ENCODE measurements around the gene RHO.
A peak's percentile ranks its signal among the peaks of the same experiment; 100 is the strongest.

Gene RHO

DNA sequence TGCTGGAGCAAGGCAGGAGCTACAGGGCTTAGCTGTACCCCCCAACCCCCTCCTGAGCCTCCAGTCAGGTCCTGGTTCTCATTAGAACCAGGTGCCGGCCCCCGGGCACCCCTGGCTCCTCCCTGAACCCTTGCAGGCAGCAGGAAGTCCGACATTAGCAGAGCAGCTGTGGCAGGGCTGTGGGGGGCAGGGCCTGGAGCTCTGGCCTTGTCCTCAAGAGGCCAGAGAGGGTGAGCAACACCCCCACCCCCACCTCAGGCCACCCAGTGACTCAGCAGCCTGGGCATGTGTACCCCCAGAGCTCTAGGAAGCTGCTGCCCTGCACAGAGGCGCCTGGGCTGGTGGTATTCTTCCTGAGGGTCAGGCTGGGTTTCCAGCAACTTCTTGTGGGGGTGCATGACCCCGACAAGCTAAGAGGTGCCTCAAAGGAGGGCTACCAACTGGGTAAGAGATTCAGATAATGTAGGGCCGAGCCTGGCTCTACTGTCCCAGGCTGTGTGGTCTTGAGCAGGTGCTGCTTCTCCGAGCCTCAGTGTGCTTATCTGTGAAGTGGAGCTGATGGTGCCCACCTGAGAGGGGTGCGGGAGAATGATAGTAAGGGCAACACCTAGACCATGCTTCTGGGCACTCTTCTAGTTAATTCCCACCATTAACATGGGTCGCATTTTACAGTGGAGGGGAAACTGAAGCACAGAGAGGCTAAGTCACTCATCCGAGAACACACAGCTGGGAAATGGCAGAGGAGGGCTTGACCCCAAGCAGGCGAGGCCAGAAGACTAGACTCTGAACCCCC is 30.5 kb downstream of the RHO start:
- no peak for DNase-seq

DNA sequence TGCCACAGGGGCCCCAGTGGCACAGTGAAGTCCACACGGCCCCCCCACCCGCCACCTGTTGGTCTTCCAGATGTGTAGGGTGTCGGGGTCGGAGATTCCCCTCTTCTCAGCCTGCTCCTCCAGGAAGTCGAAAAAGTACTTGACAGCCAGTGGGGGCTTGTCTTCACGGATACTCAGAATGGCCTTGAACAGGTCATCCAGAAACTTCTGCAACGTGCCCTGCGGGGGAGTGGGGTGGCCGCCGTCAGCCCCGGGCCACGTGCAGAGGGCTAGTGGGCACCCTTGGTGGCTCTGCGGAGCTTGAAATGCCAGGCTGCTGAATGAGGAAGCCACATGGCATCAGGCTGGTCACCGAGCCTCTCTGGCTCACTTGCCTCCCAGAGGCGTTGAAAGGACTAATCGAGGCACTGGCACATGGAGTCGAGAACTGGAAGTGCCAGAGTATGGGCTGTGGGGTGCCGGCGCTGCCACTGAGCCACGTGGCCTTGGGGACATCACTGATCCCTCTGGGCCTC is 31.2 kb downstream of the RHO start:
- DNase-seq, result no peak

DNA sequence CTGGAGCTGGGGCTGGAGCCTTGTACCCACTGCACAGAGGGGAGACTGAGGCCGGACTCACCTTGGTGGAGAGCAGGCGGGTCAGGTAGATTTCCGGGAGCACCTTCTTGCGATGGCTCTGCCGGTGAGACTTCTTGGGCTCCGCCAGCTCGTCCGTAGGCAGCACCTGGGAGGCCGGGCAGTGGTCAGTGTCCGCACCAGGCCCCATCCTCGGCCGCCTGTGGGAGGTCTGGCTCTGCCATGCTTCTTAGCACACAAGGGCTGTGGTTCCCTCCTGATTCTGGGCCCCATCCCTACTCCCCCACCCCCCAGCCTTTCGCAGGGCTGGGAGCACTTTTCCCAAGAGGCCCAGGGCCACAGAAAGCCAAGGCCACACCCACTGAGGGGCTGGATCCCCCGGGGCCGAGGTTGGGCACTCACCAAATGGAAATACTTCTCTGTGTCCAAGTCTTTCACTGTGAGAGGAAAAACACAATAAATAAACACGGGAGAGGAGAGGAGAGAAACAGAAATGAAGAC is 31.9 kb downstream of the RHO start:
- no peak for DNase-seq

DNA sequence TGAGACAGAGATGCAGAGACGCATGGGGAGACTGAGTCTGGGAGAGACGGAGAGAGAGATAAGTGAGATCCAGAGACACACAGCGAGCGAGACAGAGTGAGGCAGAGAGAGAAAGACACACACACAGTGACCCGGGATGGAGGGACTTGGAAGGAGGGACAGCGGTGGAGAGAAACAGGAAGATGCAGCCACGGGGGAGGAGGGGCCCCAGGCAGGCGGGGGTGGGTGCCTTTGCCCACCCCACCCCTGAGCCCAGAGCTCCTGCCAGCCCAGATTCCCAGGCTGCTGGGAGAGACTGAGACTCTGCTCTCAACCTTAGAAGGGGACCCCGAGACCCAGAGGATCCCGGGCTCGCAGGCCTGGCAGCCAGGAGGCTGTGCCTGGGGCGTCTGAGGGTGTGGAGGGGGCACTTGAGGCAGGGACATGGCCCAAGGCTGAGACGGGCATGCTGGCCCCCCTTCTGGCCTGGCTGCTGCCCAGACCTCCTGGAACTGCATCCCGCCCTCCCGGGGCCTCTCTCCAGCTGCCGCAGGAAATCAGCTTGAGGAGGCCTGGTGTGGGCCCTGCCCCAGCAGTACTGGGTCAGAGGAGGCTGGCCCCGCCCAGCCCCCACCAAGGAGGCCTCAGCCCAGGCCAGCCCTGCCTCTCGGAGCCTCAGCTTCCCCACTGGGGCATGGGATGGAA is 32.6 kb downstream of the RHO start:
- DNase-seq, result peak in 27 of 56 donors; percentile 13 to 60 (median 28)

DNA sequence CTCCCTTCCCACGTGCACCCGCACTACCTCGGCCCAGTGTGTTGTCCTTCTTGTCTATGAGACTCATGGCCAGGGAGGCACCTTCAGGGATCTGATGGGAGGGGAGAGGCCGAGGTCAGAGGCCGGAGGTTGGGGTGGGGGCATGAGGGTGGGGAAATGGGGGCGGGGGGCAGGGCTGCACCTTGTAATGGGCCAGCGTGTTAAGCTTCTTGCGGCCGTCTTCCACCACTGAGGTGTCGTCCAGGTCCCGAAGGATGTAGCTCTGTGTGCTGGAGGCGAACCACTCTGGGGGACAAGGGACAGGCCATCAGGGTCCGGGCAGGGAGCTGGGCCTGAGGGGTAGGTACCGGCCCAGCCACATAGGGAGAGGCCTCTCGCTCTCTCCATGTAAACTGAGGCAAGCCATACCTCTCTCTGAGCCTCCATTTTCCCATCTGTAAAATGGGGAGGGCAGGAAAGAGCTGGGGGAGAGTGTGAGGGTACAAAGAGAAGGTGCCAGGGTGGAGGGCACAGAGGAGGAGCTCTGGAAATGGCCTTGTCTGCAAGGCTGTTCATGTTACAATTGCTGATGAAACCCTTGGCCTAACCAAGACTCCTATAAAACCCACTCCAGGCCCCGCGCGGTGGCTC is 33.3 kb downstream of the RHO start:
- DNase-seq, result no peak

DNA sequence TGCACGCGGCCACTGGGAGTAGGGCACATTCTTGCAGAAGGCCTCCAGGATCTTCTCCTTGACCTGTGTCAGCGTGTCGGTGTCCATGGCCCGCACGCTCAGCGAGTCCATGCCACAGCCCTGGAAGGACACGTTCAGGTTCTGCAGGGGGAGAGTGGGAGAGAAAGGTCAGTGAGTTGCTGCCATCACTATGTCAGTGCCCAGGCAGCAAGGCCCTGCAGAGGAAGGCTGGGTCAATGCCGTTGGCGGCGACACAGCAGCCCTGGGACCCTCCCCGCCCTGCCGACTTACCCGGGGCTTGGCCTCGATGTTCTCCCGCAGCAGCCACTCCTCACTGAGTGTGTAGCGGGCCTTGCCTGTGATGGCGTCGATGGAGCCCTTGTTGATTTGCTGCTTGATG is 34.4 kb downstream of the RHO start:
- no peak for DNase-seq

DNA sequence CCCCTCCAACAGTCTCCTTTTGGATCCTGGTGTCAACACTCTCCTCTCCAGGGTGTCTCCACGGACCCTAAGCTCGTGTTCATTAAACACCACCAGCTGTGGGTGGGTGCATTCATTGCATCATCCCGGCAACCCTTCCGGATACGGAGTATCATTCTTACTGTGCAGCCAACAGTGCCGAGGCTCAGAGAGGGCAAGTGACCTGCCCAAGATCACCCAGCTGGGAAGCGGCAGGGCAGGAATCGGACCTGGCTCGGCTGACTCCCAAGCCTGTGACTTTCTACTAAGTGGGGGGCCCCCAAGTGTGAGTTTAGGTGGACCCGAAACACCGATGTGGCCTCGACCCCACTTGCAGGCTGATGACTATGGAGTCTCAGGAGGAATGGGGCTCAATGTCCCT is 34.9 kb downstream of the RHO start:
- no peak for DNase-seq

DNA sequence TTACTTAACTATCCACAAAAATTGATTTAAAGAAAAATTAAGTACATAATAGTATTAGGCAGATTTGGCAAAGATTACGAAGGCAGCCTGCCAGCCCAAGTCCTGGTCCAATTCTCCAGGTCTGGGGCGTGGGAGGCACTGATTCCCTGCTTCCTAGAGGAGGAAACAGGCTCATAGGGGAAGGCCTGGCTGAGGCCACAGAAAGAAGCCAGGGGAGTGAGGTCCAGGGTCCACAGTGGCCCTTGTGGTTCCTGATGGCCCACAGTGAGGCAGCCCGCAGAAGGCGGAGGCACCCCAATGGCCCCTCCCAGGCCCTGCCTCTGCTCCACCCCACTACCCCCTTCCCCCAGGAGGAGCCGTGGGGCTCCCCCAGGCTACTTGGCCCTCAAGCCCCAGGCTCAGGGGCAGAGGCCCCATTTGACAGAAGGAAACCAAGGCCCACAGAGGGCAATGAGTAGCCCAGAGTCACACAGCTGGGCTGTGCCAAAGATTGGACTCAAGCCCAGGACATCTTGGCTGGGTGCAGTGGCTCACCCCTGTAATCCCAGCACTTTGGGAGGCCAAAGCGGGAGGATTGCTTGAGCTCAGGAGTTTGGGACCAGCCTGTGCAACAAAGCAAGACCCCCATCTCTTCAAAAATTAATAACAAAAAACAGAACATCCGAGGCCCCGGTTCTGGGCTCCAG is 35.6 kb downstream of the RHO start:
- no peak for DNase-seq

DNA sequence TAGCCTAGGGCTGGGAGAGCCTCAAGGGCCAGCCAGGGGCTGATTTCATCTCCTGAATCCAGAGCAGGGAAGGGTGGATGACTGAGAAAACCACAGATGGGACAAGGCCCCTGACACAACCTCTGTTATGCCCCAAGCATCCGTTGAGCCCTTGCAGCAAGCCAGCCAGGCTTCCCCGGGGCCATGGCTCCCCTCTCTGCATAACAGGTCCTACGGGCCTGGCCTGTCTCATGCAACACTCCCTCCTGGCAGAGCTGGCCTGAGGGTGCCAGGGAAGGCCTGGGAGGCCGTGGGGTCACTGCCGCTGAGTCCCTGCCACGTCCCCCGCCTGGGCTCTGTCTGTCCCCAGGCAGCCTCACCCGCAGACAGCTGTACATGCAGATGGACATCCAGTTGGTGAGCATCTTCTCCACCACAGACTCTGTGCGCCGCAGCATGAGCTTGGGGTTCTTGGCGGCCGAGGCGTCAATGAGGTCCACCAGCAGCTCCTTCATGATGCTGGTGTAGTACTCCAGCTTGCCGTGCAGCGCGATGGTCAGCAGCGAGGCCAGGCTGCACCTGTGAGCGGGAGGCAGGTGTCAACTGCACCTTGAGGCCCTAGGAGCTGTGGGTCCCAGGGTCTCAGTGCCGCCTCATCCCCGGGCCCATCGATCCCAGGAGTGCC is 36.7 kb downstream of the RHO start:
- DNase-seq, result no peak

DNA sequence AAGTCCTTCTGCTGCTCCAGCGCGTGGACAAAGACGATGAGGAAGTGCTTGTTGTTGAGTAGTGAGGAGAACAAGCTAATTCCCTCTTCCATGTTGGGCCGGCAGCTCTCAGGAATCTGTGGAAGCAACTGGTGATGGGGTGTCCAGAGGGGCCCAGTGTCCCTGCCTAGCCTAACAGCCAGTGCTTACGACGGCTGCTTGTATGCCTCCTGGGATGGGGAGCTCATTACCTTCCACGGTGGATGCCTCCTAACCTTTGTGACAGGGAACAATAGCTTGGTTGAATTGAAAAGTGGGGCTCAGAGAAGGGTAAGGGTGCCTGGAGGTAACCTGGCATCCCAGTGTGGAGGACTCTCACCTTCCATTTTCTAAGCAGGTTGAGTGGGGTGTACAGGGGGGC is 37.5 kb downstream of the RHO start:
- no peak for DNase-seq

DNA sequence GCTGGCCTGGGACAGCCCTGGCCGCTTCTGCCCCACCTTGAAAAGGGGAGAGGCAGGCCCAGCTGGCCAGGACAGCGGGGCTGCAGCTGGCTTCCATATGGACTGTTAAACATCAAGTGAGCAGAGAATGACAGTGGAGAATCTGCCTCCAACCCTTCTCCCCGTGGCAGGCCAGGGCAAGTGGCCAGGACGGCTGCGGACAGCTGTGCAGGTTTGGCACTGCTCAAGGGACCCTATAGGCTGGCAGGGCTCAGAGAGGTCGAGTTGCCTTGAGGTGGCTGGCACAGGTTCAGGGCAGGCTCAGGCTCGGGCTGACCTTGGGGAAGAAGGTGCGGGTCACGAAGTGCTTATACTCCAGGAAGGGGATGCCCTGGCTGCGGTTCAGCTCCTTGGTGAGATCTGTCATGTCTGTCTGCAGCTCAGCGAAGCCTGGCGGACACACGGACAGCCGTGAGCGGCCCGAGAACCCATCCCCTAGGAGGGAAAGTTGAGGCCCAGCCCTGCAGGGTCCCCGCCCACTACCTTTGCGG is 38.8 kb downstream of the RHO start:
- DNase-seq, result no peak

DNA sequence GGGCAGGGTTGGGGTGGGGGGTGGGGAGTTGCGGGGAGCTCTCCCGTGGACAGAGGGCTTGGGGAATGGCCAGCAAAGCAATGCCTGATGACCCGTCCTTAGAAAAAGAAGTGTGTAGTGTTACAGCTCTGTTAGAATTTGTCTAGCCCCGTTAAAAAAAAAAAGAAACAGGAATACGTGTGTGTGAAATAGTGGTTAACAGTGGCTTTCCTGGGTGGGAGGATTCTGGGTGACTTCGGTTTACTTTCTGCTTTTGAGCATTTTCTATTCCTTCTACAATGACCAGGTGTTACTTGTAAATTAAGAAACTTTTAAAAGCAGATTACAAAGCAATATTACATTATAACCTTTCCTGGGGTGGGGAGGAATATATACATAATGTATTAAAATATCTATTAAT is 39.5 kb downstream of the RHO start:
- no peak for DNase-seq

DNA sequence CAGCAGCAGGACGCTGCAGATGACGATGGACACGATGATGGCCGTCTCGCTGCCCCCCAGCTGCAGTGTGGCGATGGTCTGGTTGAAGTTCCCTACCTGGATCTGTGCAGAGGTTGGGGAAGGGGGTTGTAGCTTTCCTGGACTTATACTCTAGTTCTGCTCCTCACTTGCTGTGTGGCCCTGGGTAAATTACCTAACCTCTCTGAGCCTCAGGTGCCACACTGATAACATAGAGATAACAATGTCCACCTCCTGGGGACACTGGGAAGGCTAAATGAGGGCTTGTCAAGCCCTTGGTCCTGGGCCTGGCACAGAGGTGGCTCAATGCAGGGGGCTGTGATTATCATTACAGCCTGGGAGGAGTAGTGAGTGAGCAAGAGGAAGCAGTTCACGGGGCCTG is 41.4 kb downstream of the RHO start:
- no peak for DNase-seq

DNA sequence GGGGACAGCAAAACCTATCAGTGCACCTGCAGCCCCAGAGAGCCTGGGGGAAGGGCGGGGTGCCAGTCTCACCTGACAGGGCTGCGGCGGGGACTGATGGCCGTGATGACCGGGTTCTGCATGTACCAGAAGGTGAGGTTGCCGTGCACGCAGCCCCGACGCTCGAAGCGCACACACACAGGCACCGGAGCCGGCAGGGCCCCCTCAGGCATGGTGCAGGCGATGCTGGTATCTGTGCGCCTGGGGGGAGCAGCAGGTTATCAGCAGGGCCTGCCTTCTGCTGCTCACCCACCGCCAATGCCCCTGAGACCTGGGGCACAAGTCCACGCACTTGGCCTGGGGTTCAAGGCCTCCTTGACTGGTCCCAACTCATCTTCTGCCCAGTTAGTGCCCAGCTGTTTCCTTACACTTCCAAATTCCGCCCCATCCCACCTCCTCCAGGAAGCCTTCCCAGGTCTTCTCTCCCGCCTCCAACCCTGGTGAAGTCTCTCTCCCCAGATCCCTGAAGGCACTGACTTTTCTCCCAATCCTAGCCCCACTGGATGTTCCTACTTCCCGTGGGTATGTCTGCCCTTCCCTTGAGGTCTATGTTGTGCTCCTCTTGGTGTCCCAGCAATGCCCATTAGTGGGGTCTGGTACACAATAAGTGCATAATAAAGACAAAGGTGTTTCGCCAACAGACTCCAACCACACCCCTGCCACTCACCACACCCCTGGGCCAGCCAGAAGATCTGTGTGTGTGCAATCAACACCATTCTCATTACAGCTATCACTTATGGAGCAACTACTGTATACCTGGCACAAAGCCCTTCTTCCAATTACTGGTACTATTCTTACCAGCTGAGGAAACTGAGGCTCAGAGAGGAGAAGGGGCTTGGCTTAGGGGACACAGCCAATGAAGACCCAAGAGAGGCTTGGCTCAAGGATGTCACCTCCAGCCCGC is 43.4 kb downstream of the RHO start:
- no peak for DNase-seq

DNA sequence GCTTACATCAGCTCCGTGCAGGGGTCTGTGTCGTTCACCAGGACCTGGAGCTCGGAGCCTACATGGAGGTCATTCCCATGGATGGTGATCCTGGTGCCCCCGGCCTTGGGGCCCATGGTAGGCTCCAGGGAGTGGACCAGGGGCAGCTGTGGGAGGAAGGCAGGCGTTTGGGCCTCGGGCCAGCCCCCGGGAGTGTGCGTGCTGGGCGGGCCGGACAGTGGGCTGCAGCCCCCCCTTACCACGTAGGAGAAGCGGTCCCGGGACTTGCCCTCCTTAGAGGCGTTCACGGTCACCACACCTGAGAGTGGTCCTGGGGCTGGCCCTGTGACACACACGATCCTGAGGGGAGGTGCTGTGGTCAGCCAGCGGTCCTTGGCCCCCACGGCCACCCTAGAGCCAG is 44.2 kb downstream of the RHO start:
- no peak for DNase-seq

DNA sequence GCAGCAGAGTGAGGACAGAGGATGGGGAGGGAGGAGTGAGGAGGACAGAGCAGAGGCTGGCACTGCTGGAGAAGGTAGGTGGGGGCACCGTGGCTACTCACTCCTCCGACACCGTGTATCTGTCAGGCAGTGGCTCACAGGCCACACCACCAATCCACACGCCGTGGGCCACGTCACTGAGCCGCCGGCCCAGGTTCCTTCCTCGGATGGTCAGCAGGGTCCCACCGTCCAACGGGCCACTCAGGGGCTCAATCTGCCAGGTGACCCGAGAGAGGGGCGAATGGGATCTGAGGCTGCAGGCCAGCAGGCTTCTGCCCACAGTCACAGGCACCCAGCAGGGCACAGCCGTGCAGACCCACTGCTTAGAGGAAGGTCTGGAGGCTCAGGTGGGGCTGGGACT is 45.1 kb downstream of the RHO start:
- DNase-seq, result no peak

DNA sequence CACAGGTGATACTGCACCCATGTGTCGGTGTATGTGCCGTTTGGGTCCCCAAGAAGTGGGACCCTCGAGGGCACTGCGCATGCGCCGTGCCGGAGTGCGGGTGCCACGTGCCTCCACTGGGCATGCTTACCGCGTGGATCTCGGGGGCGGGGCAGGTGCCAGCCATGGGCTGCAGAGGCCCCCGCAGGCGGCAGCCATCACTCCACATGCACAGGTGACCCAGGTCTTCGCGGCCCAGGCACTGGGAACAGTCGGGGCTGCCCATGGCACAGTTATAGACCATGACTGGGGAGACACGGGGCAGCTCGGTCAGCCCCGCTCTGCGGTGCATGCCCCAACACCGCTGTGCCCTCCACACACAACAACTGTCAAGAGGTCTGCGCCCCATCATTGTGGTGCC is 45.8 kb downstream of the RHO start:
- DNase-seq, result no peak

DNA sequence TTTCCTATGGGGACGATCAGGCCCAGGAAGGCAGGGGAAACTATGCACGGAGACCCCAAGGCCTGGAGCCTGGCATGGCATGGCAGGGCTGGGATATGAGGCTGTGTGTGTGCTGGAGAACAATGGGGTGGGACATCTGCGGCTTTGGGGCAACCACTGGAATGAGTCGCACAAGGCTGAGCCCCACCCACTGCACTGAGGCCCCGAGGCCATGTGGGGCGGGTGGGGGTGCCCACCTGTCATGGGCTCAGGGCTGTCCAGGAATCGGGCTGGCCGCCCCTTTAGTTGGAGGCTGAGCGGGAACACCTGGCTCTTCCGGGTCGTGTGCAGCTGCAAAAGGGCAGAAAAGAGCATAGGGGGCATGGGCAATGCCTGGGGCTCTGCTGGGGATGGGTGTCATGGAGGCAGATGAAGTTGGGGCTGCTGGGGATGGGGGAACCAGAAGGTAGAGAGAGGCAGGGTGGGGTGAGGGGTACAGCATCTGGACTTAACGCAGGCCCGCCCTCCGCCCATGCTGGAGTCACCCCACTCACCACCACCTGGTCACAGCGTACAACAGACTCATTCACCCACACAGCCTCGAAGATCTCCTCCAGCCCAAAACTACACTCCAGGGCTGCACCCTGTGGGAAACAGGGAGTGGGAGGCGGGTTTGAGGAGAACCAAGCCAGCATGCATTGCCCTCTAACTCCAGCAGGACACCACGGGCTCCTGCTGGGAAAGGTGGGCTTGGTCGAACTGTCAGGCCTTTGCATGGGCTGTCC is 47.0 kb downstream of the RHO start:
- DNase-seq, result no peak

DNA sequence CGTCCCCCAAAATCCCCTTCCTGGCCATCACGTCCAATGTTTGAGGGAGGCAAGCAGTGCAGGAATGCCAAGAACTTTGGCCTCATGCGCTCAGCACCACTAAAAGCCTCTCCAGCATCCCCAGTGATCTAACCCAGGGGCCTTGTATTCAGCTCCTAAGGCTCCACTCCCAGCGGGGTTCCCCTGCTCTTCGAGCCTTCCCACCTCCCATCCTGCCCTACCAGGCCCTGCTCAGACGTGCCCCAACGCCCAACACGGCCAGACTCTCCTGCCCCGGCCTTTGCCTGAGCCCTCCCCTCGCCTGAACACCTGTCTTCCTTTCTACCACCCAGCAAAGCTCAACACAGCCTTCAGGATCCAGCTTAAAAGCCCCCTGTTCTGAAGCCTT is 47.6 kb downstream of the RHO start:
- no peak for DNase-seq
